Duodenal mucosa (tissue), 2 donors: ENCODE results near the gene TRUB2.

Experiments used
- H3K27ac ChIP-seq: one replicate; pipeline ENCODE4 v1.7.0; 2013; ENCODE audit warnings: low read depth, low read length
- H3K27me3 ChIP-seq, 2 donors: one replicate each; pipeline ENCODE4 v1.7.0; 2013; ENCODE audit warnings: low read length in 2 of 2, control low read depth in 1 of 2; ENCODE audit not compliant: insufficient read depth in 2 of 2, control insufficient read depth in 1 of 2
- H3K36me3 ChIP-seq, 2 donors: one replicate each; pipeline ENCODE4 v1.7.0; 2013; ENCODE audit warnings: low read length in 2 of 2, control low read depth in 1 of 2; ENCODE audit not compliant: insufficient read depth in 2 of 2, control insufficient read depth in 1 of 2
- H3K4me1 ChIP-seq, 2 donors: one replicate each; pipeline ENCODE4 v1.7.0; 2013; ENCODE audit warnings: low read length in 2 of 2, control low read depth in 1 of 2; ENCODE audit not compliant: insufficient read depth in 2 of 2, control insufficient read depth in 1 of 2
- H3K4me3 ChIP-seq, 2 donors: one replicate each; pipeline ENCODE4 v1.7.0; 2013; ENCODE audit warnings: low read length in 2 of 2, low read depth in 1 of 2
- H3K9ac ChIP-seq, 2 donors: one replicate each; pipeline ENCODE4 v1.7.0; 2013; ENCODE audit warnings: low read length in 2 of 2, low read depth in 1 of 2
- H3K9me3 ChIP-seq, 2 donors: one replicate each; pipeline ENCODE4 v1.7.0; 2013; ENCODE audit warnings: low read length in 2 of 2, control low read depth in 1 of 2; ENCODE audit not compliant: control insufficient read depth in 1 of 2

The TRUB2 gene

DNA sequence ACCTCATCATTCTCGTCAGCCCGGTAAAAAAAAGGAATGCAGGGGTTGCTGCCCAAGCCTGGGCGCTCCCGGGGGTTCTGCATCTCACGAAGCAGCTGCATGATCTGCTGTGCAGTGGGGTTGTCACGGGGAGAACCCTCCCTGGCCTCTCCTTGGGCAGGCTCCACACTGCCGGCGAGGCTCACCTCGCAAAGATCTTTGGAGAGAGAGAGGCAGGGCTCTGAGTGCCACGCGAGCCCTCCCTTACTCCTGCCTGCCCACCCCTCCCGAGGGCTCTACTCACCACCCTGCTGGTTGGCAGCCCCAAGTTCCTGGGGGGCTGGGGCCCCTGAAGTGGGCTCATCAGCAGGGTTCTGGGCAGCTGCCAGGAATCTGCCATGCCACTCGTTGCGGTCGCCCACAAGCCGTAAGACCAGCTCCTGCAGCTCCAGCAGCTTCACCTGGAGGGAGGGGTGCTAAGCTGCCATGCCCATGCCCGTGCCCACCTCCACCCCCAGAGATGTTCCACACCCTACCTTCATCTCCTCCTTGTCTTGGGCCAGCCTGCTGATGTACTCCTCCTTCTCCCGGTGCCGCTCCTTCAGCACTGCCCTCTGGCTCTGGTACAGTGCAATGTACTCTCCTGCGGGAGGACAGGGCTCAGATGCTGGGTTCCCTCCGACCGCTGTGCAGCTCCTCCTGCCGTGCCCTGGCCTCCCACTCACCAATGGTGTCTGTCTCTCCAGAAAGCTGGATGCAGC is 65.0 kb downstream of the TRUB2 start:
- peaks cover 37 to 54% of the 10 kb centered on the region in 2 donors for H3K36me3 ChIP-seq
- H3K4me3 ChIP-seq: no peak overlapping the region
- H3K27ac ChIP-seq: no peak overlapping the region
- no peaks in the 10 kb centered on the region for H3K4me1 ChIP-seq
- peaks cover under 1 to 2% of the 10 kb centered on the region in 2 donors for H3K27me3 ChIP-seq
- H3K9me3 ChIP-seq: no peaks in the 10 kb centered on the region
- H3K9ac ChIP-seq: no peak overlapping the region
